ENCODE results near the gene OTOA. TPM values are rescaled to one million over a fixed set of nuclear protein-coding genes. Genes with fewer than 3 reads are reported as not detected.

The OTOA gene
- total RNA-seq (2021) = not detected in 2 replicates
- percentile 13 among the genes with signal in this experiment for Bru-seq, nascent RNA
- BruChase-seq, experiment 1, labeled RNA remaining after a 2-hour chase = percentile 16 among the genes with signal in this experiment
- BruChase-seq, experiment 2, labeled RNA remaining after a 6-hour chase = percentile 9 among the genes with signal in this experiment
- long read RNA-seq = 0 reads

DNA sequence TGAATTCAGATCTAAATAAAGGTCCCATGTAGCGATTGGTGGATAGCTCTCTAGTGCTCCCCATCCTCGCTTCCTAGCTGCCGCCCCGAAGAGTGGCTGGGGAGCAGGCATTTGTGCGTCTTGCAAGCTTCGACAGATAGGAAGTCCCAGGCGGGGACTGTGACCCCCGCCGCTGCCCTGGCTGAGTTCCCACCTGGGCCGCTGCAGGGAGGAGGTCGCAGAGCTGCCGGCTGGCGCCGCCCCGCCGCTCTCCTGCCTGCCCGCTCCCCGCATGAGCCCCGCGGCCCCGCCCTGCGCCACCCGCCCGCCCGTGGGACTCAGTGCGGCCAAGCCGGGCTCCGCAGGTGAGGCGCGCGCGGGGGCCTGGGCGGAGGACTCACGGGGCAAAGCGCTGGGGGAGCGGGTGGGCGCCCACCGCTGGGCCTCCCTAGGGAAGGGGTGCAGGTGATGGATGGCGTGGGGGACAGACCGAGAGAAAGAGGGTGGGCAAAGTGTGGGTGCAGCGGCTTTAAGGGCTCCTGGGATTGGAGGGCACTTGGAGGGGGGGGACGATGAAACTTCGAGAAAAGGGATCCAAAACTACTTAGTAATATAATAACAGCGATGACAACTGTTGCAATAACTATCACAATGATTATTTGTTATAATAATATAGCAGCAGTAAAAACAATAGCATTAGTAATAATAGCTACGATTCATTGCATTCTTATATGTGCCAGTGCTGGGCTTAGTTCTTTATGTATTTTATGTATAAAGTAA lies at the start of gene OTOA:
OTOA (plus strand) TSS at position 80 of the 759 bp plus-strand sequence. CDS start 14,547 bp downstream, outside the sequence.
- Histone ChIP-seq H4K20me1 (ENCODE audit: insufficient read depth) (no peaks in the 10 kb centered on the region), H3F3A (ENCODE audit: insufficient read depth, low read depth) (0 out of 2 replicates have a peak, but pooled peaks cover 6% of the 10 kb centered on the region), H3K4me3 (no peak within 1 kb of the TSS), H3K4me2 (no peak within 1 kb of the TSS), H2AFZ (no peak within 1 kb of the TSS), H3K27ac (no peak within 1 kb of the TSS), H3K79me2 (ENCODE audit: low read depth) (no peaks in the 10 kb centered on the region), H3K9me2 (ENCODE audit: insufficient read depth) (no peaks in the 10 kb centered on the region), H3K27me3 (ENCODE audit: insufficient read depth, low read depth) (no peaks in the 10 kb centered on the region), H3K4me1 (replicated peaks; ENCODE audit: insufficient read depth) (no peaks in the 10 kb centered on the region), H3K9me3 (ENCODE audit: insufficient read depth, low read depth) (no peaks in the 10 kb centered on the region), H3K36me3 (ENCODE audit: low read depth) (no peaks in the 10 kb centered on the region)
- ChIA-PET POLR2A (ENCODE audit: unreplicated experiment) (no interaction called here), CTCF (no interaction called here)
- DNase-seq = no peak
- no TSS peak for BruUV-seq (replicated peaks)
- intact Hi-C loops (cut with micrococcal nuclease; ENCODE audit: unreplicated experiment) = no loop called here
- no peak for TF ChIP-seq EZH2 (IDR thresholded peaks at IDR 0.05; ENCODE audit: low read depth)

DNA sequence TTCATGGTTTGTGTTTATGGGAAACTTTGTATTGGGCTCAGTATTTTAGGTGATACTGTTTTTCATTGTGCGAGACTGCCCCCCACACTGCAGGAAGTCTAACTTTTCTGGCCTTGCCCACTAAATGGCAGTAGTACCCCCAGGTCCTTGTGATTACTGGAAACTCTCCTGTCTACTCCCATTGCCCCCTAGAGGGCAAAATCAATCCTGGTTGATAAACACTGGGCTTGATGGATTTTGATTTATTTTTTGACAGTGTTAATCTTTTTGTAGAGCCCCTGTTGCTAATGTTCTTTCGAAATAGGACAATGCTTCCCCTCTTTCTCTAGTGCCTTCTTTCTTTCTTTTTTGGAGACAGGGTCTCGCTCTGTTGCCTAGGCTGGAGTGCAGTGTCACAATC lies 48.9 kb upstream of the OTOA start:
- Histone ChIP-seq H2AFZ (no peak overlapping the region), H3K4me3 (no peak overlapping the region), H3K79me2 (ENCODE audit: low read depth) (peaks cover 95% of the 10 kb centered on the region), H3K4me2 (no peak overlapping the region), H3K9me2 (ENCODE audit: insufficient read depth) (no peaks in the 10 kb centered on the region), H3K27ac (no peak overlapping the region), H3K36me3 (ENCODE audit: low read depth) (peaks cover 22% of the 10 kb centered on the region; the same call in 1 of the 2 replicates), H4K20me1 (ENCODE audit: insufficient read depth) (no peaks in the 10 kb centered on the region), H3F3A (ENCODE audit: insufficient read depth, low read depth) (peaks cover 48% of the 10 kb centered on the region), H3K4me1 (replicated peaks; ENCODE audit: insufficient read depth) (peaks cover 44% of the 10 kb centered on the region), H3K9me3 (ENCODE audit: insufficient read depth, low read depth) (no peaks in the 10 kb centered on the region), H3K27me3 (ENCODE audit: insufficient read depth, low read depth) (no peaks in the 10 kb centered on the region)
- POLR2A ChIA-PET (ENCODE audit: unreplicated experiment) = no interaction called here
- TF ChIP-seq EZH2 (IDR thresholded peaks at IDR 0.05; ENCODE audit: low read depth) = no peak
- TF ChIP-seq, protein P1, sequence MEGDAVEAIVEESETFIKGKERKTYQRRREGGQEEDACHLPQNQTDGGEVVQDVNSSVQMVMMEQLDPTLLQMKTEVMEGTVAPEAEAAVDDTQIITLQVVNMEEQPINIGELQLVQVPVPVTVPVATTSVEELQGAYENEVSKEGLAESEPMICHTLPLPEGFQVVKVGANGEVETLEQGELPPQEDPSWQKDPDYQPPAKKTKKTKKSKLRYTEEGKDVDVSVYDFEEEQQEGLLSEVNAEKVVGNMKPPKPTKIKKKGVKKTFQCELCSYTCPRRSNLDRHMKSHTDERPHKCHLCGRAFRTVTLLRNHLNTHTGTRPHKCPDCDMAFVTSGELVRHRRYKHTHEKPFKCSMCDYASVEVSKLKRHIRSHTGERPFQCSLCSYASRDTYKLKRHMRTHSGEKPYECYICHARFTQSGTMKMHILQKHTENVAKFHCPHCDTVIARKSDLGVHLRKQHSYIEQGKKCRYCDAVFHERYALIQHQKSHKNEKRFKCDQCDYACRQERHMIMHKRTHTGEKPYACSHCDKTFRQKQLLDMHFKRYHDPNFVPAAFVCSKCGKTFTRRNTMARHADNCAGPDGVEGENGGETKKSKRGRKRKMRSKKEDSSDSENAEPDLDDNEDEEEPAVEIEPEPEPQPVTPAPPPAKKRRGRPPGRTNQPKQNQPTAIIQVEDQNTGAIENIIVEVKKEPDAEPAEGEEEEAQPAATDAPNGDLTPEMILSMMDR (conservative IDR thresholded peaks at IDR 0.05) = no peak
- intact Hi-C loops (cut with micrococcal nuclease; ENCODE audit: unreplicated experiment) = no loop called here
- no TSS peak for BruUV-seq (replicated peaks)
- DNase-seq = no peak
- CTCF ChIA-PET = interaction anchor here (0.7 kb wide), 1 partner anchor 30 kb away, joined by 4 read pairs; no protein-coding TSS in a partner anchor

DNA sequence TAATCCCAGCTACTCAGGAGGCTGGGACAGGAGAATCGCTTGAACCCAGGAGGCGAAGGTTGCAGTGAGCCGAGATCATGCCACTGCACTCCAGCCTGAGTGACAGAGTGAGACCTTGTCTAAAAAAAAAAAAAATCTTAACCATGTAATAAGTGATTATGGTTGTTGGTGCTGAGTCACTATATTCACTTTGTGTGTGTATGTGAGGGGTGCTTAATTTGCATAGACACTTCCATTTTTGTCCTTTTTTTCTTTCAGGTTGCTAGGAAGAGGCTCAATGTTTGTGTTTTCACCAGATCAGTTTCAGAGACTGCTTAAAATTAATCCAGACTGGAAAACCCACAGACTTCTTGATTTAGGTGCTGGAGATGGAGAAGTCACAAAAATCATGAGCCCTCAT lies 46.2 kb upstream of the OTOA start:
- H3K27ac ChIP-seq = peak overlapping the region; percentile 29; the same call in 1 of the 2 replicates
- CTCF ChIA-PET = no interaction called here
- no peaks in the 10 kb centered on the region for H3K9me3 ChIP-seq (ENCODE audit: insufficient read depth, low read depth)
- DNase-seq = no peak
- BruUV-seq (replicated peaks) = no TSS peak
- intact Hi-C loops (cut with micrococcal nuclease; ENCODE audit: unreplicated experiment) = no loop called here
- no peaks in the 10 kb centered on the region for H4K20me1 ChIP-seq (ENCODE audit: insufficient read depth)
- H3K27me3 ChIP-seq (ENCODE audit: insufficient read depth, low read depth) = no peaks in the 10 kb centered on the region
- H3K4me1 ChIP-seq (replicated peaks; ENCODE audit: insufficient read depth) = peaks cover 16% of the 10 kb centered on the region
- POLR2A ChIA-PET (ENCODE audit: unreplicated experiment) = interaction anchor here (0.7 kb wide), 1 partner anchor 1875 kb away, joined by 8 read pairs; no protein-coding TSS in a partner anchor
- peaks cover 84% of the 10 kb centered on the region for H3K79me2 ChIP-seq (ENCODE audit: low read depth)
- H3K9me2 ChIP-seq (ENCODE audit: insufficient read depth) = no peaks in the 10 kb centered on the region
- TF ChIP-seq EZH2 (IDR thresholded peaks at IDR 0.05; ENCODE audit: low read depth) = no peak
- TF ChIP-seq, protein P1 (conservative IDR thresholded peaks at IDR 0.05) = no peak
- H3K4me3 ChIP-seq = no peak overlapping the region
- H3K4me2 ChIP-seq = no peak overlapping the region
- peaks cover 28% of the 10 kb centered on the region; the same call in 1 of the 2 replicates for H3F3A ChIP-seq (ENCODE audit: insufficient read depth, low read depth)
- peaks cover 29% of the 10 kb centered on the region for H3K36me3 ChIP-seq (ENCODE audit: low read depth)
- no peak overlapping the region for H2AFZ ChIP-seq

All from PC-9 (cell line).